HuH-7 (cell line): ENCODE measurements around the gene CDH4.

Source experiments
- DNase-seq: peaks from one replicate; pipeline ENCODE4 v3.0.0; 2011; ENCODE audit warnings: low spot score

Gene CDH4

DNA sequence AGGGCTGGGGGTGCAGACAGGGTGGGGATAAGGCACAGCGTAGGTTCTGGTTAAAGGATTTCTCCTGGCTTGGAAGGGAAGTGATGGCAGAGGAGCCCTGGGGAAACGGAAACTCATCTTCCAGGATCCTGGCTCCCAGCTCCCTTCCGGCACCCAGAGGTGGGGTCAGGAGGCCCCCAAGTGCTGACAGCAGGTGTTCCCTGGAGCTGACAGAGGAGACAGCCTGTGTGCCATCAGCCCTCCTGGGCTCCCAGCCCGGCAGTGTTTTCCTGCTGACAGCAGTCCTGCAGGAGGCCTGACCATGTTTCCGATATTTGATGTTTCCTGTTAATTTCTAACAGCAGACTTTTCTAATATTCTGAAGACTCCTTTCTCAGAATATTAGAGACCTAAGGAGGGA lies 536.3 kb downstream of the CDH4 start:
- DNase-seq, result no peak

DNA sequence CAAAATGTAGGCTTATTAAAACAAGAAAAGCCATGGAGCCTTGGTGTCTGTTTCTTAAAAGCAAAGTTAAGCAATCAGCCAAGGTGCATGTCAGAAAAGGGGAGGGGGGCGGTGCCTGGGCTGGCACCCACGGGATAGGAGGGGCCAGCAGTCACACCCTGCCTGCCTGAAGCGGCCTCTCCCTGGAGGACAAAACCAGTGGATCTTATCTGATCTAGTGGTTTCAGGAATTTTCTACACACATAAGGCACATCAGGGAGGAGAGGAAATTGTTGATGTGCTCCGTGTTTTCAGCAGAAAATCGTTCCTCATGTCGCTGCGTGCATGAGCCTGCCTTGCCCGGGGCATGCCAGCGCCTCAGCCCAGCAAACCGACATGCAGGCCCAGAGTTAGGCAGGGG lies 537.3 kb downstream of the CDH4 start:
- no peak for DNase-seq

DNA sequence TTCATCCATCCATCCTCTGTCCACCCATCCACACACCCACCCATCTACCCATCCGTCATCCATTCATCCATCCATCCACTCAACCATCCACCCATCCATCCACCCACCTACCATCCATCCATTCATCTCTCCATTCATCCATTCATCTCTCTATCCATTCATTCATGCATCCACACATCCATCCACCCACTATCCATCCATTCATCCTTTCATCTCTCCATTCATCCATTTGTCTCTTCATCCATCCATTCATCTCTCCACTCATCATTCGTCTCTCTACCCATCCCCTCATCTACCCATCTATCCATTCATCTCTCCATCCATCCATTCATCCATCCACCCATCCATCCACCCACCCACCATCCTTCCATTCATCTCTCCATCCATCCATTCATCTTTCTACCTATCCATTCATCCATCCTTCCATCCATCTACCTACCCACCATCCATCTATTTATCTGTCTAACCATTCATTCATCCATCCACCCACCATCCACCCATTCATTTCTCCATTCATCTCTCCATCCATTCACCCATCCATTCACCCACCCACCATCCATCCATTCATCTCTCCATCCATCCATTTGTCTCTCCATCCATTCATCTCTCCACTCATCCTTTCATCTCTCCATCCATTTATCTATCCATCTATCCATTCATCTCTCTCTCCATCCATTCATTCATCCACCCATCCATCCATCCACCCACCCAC lies 538.2 kb downstream of the CDH4 start:
- DNase-seq, result no peak

DNA sequence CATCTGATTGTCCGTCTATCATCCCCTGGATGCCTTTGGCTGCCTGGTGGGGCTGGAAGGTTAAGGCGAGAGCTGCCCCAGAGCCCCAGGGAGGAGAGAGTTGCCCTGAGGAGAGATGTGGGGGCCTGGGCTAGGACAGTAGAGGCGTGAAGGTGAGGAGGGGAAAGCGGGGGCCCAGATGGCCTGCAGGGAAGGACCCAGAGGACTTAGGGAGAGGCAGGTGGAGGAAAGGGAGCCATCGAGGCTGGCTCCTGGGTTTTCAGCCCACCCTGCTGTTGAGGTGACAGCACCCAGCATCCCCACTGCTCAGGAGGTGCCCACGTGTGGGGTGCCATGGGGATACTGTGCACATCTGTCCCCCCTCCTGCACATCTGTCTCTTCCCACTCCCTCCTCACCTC lies 539.9 kb downstream of the CDH4 start:
- no peak for DNase-seq

DNA sequence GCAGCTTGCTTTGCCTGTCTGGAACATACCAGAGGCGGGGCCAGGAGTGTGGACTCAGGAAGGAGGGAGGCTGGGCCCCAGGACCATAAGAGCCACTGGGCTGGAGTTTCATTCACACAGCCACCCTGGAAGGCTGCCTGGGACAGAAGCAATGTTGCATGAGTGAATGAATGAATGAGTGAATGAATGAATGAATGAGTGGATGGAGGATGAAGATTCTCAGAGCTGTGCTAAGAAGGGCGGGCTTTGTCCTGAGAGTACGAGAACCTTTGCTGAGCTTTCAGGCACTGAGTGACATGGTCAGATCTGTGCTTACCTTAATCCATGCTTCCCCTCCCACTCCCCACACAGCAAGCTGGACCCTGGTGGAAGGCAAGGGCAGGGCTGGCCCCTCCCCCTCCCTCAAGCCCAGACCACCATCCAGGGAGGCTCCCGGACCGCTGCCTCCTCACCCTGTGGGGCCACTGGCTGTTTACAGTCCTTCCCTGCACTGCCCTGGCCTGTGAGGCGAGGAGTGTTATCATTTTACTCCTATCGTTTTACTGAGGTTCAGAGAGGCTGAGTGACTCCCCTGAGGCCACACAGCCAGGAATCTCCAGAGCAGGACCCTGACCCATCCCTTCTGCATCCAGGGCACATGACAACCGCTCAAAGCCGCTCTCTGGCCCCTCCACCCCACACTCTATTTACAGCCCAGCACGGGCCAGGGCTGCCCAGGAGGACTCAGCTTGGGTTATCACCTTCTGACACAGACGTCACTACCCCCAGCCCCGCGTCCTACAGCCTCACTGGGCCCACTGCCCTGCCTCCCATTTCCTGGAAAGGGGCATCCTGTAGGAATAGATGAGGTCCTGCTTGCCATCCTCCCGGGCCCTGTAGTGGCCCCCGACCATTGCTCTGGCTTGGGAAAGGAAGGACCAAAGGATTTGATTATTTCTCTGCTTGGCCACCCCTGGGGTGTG lies 543.9 kb downstream of the CDH4 start:
- DNase-seq, result no peak

DNA sequence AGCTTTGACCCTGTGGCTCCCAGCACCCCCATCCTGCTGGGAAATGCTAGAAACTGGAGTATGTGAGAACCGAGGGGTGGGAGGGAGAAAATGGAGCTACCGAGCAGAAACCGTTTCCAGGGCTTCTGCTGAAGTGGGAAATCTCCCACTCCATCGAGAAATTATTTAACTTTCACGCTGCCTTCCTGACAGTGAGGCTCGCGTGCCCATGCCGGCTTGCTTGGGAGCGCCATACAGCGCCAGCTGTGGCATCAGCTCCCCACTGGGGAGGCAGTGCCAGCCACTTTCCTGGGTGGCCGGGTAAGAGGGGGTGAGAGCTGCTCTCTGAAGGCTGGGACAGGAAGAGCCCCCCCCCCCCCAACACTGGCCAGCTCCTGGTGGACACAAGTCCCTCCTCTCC lies 544.7 kb downstream of the CDH4 start:
- no peak for DNase-seq

DNA sequence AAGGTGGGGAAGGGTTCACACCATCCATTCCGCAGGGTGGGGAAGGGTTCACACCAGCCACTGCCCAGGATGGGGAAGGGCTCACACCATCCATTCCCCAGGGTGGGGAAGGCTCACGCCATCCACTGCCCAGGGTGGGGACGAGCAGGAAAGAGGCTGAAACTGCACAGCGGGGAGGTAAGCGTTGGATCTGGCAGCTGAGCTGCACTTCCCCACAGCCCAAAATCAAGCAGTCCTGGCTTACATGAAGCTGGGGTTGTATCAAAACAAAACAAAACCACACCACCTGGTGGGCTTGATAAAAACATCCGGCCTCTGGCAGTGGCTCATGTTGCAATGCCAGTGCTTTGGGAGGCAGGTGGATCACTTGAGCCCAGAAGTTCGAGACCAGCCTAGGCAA lies 545.1 kb downstream of the CDH4 start:
- DNase-seq, result no peak

DNA sequence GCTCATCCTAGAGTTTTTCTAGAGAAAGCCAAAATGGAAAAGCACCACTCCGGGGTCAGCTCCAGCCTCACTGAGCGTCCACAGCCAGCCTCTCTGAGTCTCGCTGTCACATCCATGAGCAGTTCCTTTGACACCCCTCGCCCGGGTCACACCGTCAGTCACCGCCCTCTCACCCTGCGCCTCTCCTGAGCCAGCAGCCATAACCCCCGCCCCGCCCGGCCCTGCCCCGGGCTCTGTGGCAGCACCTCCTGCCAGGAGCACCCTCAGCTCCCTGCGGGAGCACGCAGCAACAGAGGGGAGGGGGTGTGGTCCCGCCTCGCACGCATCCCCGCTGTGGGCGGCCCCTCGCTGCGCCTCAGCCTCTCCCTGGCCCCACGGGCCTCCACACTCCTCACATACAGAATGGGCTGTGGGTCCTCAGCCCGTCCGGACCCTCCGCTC lies 545.9 kb downstream of the CDH4 start:
- DNase-seq, result no peak

DNA sequence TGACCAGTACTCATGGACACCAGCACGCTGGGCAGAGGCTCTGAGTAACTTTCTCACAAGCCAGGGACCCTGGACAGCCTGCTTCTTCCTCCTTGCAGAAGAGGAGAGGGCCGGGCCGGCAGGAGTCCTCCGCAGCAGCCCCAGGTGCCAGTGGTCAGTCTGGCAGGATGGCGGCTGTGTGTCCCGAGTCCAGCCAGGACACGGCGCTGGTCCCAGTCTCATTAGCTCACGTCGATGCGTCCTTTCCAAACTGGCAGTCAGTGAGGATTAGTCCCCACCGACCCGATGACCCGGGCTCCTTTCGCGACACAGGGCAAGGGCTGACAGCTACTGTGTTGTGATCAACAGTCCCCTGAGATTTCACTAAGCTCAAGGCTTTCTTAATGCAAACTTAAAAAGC lies 546.6 kb downstream of the CDH4 start:
- DNase-seq, result no peak

DNA sequence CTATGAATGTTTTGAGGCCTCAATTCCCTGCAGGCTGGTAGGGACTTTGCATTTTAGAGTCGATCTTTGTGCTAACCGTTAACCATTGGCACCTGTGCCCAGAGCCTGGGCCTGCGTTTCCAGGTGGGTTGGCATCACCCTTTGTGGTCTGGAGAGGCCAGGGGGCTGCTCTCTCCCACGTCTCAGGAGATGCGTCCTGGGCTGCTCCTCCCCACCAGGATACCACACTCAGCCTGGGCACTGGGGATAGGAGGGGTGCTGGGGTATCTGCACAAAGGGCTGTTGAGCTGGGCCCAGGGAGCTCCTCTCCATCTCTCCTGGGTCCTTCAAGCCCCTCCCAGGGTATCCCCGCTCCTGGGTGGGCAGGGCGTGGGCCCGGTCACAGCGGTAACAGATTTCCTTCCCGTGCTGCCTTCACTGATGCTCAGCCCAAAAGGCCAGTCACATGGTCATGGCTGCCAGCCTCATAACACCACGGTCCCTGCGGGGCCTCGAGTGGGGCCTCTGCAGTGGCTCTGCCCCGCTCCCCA lies 547.4 kb downstream of the CDH4 start:
- DNase-seq, result no peak

DNA sequence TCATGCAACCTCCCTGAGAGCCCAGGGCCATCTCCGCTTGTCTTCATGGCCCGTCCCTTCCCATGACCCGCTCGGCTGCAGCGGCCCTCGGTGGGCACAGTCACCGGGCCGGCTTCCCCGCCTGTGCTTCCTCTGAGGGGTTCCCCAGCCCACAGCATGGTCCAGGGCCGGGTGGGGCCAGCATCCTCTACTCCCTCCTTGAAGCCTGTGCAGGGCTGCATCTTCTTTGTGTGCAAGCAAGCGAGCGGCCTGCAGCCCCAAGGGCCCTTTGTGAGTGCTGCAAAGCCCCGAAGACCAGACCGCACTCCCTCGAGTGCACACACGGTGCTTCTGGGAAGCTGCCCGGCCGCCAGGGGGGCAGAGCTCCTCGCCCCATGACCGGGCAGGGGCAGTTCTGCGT lies 547.9 kb downstream of the CDH4 start:
- DNase-seq, result no peak

DNA sequence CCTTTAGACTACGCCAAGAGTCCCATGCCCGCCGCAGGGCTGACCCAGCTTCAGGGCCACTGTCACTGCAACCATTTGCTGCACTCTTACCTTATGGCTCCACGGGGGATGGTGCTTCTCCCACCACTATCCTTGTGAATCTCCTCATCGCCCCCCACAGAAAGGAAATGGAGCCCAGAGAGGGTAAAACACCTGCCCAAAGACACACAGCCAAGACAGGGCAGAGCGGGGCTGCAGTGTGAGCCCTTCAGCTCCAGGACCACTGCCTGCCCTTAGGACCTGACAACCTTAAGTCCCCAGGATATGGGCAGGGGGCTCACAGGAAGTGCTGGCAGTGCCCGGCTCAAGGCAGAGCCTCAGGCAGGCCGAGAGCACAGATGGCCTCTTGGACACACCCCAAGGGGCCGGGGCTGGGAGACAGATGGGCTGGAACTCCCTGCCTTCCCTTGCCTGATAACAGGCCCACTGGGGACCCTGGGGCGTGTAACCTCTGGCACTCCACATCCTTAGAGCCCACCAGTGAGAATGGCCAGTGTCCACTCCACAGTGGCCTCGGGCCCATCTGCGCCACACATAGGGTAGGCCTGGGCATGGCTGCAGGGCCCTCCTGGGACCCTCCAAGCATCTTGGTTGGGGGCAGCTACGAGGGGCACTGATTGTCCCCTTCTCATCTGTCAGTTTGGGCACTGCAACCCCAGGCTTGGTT lies 548.5 kb downstream of the CDH4 start:
- DNase-seq, result no peak

DNA sequence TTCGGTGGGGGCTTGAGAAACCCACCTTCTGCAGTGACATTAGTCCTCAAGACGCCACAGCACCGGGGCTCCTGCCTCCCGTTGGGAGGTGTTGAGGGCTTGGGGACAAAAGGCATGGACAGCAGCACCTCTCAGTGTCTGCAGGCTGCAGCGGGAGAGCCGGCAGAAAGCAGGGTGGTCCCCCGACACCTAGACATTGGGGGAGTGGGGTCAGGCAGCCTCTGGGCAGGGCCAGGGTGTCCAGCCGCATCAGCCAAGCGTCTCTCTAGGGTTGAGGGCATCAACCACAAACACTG lies 549.0 kb downstream of the CDH4 start:
- DNase-seq, result no peak

DNA sequence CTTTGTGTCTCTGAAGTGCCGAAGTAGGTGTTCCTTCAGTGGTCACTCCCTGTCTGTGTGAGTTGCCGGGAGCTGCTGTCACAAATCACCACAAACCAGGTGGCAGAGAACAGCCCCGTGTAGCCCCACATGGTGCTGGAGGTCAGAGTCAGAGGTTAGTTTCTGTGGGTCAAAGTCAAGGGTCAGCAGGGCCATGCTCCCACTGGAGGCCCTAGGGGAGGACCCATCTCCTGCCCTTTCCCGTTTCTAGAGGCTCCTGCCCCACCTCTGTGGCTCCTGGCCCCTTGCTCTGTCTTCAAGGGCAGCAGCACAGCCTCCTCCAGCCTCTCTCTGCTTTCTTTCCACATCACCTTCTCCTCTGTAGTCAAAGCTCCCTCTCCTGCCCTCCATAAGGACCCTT lies 549.4 kb downstream of the CDH4 start:
- no peak for DNase-seq

DNA sequence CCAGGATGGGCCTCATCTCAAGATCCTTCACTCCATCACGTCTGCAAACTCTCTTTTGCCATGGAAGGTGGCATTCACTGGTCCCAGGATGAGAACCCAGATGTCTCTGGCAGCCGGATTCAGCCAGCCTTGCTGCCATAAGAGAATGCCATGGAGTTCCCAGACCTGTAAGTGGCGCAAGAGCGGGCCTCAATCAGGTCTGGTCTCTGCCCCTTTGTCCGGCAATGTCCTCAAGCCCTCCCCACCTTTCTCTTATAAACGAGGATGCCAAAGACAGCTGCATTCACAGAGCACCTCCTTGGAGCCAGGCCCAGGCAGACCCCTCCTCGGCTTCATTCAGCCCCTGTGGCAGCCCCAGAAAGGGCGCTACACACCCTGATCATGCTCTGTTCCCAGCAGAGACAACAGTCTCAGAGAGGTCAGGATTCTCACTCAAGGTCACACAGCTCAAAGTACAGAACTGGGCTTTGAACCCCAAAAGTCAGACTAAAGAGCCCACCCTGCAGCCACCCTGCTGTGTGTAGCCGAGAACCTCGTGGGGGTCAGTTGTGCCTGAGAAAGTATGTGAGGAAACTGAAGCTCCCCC lies 549.9 kb downstream of the CDH4 start:
- DNase-seq, result no peak

DNA sequence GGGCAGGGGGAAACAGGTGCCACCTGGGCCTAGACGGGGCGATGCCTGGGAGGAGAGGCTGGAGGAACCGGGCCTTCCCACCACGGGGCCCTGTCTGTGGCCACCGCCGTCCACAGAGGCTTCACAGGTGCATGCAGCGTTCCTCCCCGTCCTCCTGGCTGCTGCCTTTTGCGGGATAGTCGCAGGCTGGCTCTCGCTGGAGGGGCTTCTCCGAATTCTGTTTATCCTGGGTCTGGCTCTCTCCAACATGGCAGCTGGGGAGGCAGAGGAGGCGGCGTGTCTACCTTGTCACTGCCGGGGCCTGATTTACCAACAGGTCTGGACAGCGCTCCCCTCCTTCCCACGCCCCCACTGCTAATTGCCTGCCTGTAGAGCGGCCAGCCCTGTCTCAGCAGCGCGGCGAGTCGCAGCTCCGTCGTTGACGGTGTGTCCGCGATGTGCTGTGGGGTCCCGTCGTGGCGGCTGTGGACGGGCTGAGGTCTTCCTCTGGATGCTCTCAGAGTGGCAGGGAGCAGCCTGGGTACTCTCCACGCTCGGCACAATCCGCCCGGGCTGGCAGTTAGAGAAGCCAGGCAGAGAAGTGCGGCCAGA lies 550.8 kb downstream of the CDH4 start:
- DNase-seq, result no peak

DNA sequence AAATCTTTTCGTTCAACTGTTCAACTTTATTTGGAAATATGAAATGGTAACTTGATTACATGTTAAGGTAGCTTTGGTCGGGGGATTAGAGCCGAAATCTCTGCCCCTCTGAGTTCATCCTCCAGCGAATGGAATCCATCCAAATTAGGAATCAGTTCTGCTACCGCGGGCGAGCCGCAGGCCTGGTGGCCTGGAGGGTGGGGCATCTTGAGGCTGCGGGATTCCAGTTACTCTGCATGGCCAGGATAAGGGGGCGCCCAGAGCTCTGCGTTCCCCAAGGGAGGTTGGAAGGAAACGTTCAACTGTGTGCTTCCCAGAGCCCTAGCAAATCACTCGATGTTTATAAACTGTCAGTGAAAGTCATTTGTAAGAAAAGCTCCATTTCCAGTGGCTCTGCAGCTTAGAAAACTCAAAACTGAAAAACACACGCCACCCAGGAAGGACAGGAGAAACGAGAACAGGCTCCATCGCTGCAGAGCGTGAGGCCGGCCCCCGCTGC lies 551.4 kb downstream of the CDH4 start:
- DNase-seq, result no peak

DNA sequence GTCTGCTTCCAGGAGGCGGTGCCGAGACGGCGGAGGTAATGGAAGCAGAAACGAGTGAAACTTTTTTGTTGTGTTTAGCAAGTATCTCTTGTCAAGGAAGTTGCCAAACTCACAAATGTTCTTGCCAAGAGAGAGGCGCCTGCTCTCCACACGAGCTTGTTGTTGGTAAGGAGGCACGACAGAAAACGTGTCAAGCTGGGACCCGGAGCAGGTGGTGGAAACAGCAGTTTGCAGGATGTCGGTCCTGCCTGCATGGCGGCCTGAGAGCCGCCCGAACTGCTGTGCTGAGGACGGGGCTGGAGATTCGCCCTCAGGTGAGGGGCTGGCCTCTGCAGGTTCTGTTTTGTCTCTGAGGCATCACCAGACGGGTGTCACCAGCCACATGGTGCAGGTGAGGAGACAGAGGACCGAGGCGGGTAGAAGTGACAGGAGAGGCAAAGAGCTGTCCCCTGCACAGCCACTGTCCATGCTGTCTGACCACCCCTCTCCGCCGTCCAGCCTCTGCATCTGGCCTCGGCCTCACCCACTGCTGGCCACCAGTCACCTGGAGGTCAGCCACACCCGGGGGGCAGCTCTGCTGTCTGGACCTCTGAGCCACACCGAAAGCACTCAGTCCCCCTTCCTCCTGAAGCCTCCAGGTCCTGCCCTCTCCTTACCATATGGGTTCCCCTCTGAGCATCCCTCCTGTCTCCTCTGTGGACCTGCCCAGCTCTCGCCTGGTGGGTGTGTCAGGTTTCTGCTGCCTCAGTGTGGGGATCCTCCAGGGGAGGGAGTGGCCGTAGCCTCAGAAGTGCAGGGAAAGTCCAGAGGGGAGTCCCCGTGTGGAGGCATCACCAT lies 552.1 kb downstream of the CDH4 start:
- DNase-seq, result no peak

DNA sequence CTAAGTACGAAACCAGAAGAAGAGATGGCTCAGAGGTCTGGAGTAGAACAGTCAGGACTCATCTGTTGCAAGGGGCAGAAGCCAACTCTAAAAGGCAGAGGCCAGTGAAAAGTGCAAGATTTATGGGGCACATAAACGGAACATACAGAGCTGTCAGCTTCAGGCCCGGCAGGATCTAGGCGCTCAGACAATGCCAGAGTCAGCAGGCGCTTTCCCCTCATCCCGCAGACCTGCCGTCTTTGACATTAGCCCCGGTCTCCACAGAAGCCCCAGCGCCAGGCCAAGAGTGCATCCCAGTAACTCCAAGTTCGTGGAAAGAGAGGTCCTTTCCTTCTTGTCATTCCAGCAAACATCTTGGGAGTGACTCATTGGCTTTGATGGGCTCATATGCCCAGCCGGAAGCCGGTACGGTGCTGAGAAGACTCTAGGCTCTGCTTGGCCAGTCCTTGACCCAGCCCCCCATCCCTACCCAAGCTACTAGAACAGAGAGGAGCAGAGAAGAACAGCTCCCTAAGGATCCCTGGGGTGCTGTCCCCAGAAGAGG lies 552.8 kb downstream of the CDH4 start:
- DNase-seq, result no peak

DNA sequence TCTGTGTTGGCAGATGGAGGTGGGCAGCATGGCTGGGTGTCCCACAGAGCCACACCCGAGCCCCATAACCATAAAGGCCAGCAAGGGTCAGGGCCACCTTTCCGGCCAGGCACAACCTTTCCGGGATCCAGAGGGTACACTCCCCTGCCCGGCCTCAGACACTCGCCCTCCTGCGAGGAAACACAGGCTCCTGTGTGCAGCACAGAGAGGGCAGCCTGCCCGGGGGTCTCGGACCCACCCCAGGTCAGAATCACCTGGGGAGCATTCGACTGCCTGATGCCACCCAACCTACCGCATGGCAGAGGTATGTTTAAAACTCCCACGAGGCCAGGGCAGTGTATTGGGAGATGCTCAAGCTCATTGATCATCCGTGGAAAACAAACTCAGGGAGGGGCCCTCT lies 553.3 kb downstream of the CDH4 start:
- no peak for DNase-seq

DNA sequence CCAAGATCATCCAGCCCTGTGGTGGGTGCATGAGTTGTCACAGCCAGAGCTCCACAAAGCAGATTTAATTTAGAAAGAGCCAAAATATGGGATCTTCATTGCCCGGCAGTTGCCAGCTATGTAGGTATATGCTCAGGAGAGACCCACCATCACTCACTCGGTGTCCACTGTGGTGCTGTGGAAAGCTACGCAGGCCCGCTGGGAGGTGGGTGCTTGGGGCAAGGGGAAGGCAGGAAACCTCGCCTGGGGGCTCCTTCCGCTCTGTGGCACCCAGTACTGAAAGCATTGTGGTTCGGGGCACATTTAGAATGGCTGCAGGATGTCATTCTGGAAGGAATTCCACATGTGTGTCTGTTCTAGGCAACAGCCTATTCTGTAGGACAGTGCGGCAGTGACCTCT lies 553.7 kb downstream of the CDH4 start:
- no peak for DNase-seq
